ENCODE results near the gene CD300E.

CD300E gene

DNA sequence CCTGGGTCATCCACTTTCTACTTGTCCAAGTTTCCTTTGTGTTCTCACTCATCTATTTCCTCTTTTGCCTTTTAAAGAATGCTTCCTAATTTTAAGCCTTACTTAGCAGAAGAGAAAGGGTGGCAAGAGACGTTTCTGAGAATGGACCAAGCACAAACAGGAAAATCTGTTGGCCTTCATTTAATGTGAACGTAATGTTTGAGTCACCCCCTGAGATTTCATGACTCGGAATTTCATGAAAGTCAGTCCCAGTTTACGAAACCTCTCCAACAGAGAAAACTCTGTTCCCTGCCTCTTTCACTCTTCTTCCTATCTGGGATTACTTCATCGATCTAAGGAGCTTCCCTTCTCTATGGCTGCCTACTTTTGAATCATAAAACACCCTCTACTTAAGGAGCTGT is at the start of gene CD300E:
CD300E (minus strand) TSS at position 46 of the 401 bp plus-strand sequence. CDS start 117 bp downstream, outside the sequence.
- Histone ChIP-seq H3K4me3 (ENCODE audit: low read length) (no peak within 1 kb of the TSS), H3K79me2 (ENCODE audit: control insufficient read depth, low read length) (no peaks in the 10 kb centered on the region), H3K9me3 (ENCODE audit: control insufficient read depth, insufficient read depth, low read length) (no peaks in the 10 kb centered on the region), H3K27me3 (ENCODE audit: control insufficient read depth, low read length) (0 out of 2 replicates have a peak, but pooled peaks cover 6% of the 10 kb centered on the region), H3K9me2 (replicated peaks; ENCODE audit: control insufficient read depth, low read length) (no peaks in the 10 kb centered on the region), H3K36me3 (ENCODE audit: control insufficient read depth, low read length) (no peaks in the 10 kb centered on the region), H4K20me1 (ENCODE audit: control insufficient read depth, insufficient read depth, low read depth, low read length) (no peaks in the 10 kb centered on the region), H3F3A (ENCODE audit: control insufficient read depth, insufficient read depth) (no peaks in the 10 kb centered on the region), H3K4me2 (ENCODE audit: low read length) (no peak within 1 kb of the TSS), H3K27ac (ENCODE audit: low read depth, low read length) (no peak within 1 kb of the TSS), H3K4me1 (ENCODE audit: control insufficient read depth, low read length) (no peaks in the 10 kb centered on the region)
- TF ChIP-seq EZH2phosphoT487 (IDR thresholded peaks at IDR 0.05; ENCODE audit: borderline replicate concordance, low read length): no peak
- TF ChIP-seq, protein P1, sequence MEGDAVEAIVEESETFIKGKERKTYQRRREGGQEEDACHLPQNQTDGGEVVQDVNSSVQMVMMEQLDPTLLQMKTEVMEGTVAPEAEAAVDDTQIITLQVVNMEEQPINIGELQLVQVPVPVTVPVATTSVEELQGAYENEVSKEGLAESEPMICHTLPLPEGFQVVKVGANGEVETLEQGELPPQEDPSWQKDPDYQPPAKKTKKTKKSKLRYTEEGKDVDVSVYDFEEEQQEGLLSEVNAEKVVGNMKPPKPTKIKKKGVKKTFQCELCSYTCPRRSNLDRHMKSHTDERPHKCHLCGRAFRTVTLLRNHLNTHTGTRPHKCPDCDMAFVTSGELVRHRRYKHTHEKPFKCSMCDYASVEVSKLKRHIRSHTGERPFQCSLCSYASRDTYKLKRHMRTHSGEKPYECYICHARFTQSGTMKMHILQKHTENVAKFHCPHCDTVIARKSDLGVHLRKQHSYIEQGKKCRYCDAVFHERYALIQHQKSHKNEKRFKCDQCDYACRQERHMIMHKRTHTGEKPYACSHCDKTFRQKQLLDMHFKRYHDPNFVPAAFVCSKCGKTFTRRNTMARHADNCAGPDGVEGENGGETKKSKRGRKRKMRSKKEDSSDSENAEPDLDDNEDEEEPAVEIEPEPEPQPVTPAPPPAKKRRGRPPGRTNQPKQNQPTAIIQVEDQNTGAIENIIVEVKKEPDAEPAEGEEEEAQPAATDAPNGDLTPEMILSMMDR (IDR thresholded peaks at IDR 0.05; ENCODE audit: low read depth, low read length, poor library complexity, severe bottlenecking): no peak

GRCh38 chr17:74671031-74671771 is 47.7 kb upstream of the CD300E start:
- H3K4me1 ChIP-seq (ENCODE audit: control insufficient read depth, low read length): no peaks in the 10 kb centered on the region
- no peak overlapping the region for H3K27ac ChIP-seq (ENCODE audit: low read depth, low read length)
- no peaks in the 10 kb centered on the region for H3F3A ChIP-seq (ENCODE audit: control insufficient read depth, insufficient read depth)
- peaks cover 9% of the 10 kb centered on the region for H3K27me3 ChIP-seq (ENCODE audit: control insufficient read depth, low read length)
- no peak overlapping the region for H3K4me2 ChIP-seq (ENCODE audit: low read length)
- no peaks in the 10 kb centered on the region for H3K79me2 ChIP-seq (ENCODE audit: control insufficient read depth, low read length)
- no peak for TF ChIP-seq EZH2phosphoT487 (IDR thresholded peaks at IDR 0.05; ENCODE audit: borderline replicate concordance, low read length)
- TF ChIP-seq, protein P1 (IDR thresholded peaks at IDR 0.05; ENCODE audit: low read depth, low read length, poor library complexity, severe bottlenecking): no peak
- no peaks in the 10 kb centered on the region for H3K9me2 ChIP-seq (replicated peaks; ENCODE audit: control insufficient read depth, low read length)
- H4K20me1 ChIP-seq (ENCODE audit: control insufficient read depth, insufficient read depth, low read depth, low read length): no peaks in the 10 kb centered on the region
- no peaks in the 10 kb centered on the region for H3K9me3 ChIP-seq (ENCODE audit: control insufficient read depth, insufficient read depth, low read length)
- H3K4me3 ChIP-seq (ENCODE audit: low read length): no peak overlapping the region
- no peaks in the 10 kb centered on the region for H3K36me3 ChIP-seq (ENCODE audit: control insufficient read depth, low read length)

DNA sequence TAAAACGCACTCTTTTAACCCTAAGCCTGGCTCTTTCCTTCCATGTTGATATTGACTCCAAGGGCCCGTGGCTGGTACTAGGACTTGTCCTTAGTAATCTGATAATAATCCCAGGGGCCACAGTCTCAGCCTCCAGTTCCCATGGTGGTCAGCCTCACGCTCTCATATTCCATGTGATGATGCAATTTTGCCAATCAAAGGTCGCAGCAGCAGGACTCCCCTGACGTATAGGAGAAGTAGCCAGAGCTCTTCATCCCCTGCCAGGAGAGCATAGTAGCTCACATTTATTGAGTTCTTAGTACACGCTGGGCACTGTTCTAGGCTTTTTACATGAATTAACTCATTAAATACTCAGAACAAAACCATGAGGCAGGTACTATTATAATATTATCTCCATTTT is 46.8 kb upstream of the CD300E start:
- Histone ChIP-seq H3K9me3 (ENCODE audit: control insufficient read depth, insufficient read depth, low read length) (no peaks in the 10 kb centered on the region), H3K79me2 (ENCODE audit: control insufficient read depth, low read length) (no peaks in the 10 kb centered on the region), H4K20me1 (ENCODE audit: control insufficient read depth, insufficient read depth, low read depth, low read length) (no peaks in the 10 kb centered on the region), H3K4me3 (ENCODE audit: low read length) (no peak overlapping the region), H3K9me2 (replicated peaks; ENCODE audit: control insufficient read depth, low read length) (no peaks in the 10 kb centered on the region), H3K27ac (ENCODE audit: low read depth, low read length) (no peak overlapping the region), H3K27me3 (ENCODE audit: control insufficient read depth, low read length) (peaks cover 9% of the 10 kb centered on the region), H3K4me2 (ENCODE audit: low read length) (no peak overlapping the region), H3F3A (ENCODE audit: control insufficient read depth, insufficient read depth) (no peaks in the 10 kb centered on the region), H3K4me1 (ENCODE audit: control insufficient read depth, low read length) (no peaks in the 10 kb centered on the region), H3K36me3 (ENCODE audit: control insufficient read depth, low read length) (no peaks in the 10 kb centered on the region)
- TF ChIP-seq, protein P1 (IDR thresholded peaks at IDR 0.05; ENCODE audit: low read depth, low read length, poor library complexity, severe bottlenecking): no peak
- TF ChIP-seq EZH2phosphoT487 (IDR thresholded peaks at IDR 0.05; ENCODE audit: borderline replicate concordance, low read length): no peak
